Peyer's patch (tissue), 4 donors: ENCODE measurements around the gene KCNA1. TPM values are rescaled to one million over a fixed set of nuclear protein-coding genes. Genes with fewer than 3 reads are reported as not detected.

Experiments used
- DNase-seq, 3 donors: peaks; one replicate each; pipeline ENCODE4 v3.0.0-alpha.2; 2017 to 2019
- H3K27ac ChIP-seq, 4 donors: fragments of 200-600 bp; sonication (generic); one replicate each; pipeline ENCODE4 v1.5.1; 2016 to 2019
- H3K27me3 ChIP-seq, 2 donors: fragments of 200-600 bp; sonication (generic); one replicate each; pipeline ENCODE4 v1.5.1; 2019
- H3K36me3 ChIP-seq, 3 donors: fragments of 200-600 bp; sonication (generic); one replicate each; pipeline ENCODE4 v1.5.1; 2016 to 2019
- H3K4me1 ChIP-seq, 4 donors: fragments of 200-600 bp; sonication (generic); one replicate each; pipeline ENCODE4 v1.5.1; 2016 to 2019
- H3K4me3 ChIP-seq, 4 donors: fragments of 200-600 bp; sonication (generic); 1 replicate in 3 of 4; 2 replicates in 1 of 4; pipeline ENCODE4 v1.5.1; 2016 to 2019; ENCODE audit warnings: mild to moderate bottlenecking in 1 of 4
- H3K9me3 ChIP-seq, 4 donors: fragments of 200-600 bp; sonication (generic); one replicate each; pipeline ENCODE4 v1.5.1; 2016 to 2019; ENCODE audit warnings: mild to moderate bottlenecking in 1 of 4
- CTCF ChIP-seq, 6 experiments: fragments of 450-650 bp in 4 of 6; fragments of 200-600 bp in 2 of 6; sonication (generic) in 1 of 6; IDR thresholded peaks; one replicate each; pipeline ENCODE4 v1.5.1; 2017 to 2019; ENCODE audit warnings: antibody characterized with exemption in 6 of 6, mild to moderate bottlenecking in 3 of 6, moderate library complexity in 1 of 6
- POLR2A ChIP-seq, 2 donors: fragments of 450-650 bp; IDR thresholded peaks; one replicate each; pipeline ENCODE4 v1.5.1; 2017; ENCODE audit warnings: antibody characterized with exemption in 2 of 2, mild to moderate bottlenecking in 2 of 2, moderate library complexity in 2 of 2
- total RNA-seq, 4 donors: library from RNA; depleted of rRNA; stranded (reverse); fragments of >200 nt; gene quantifications; one replicate each; pipeline ENCODE4 v1.1.0, GENCODE V29; 2016

Gene KCNA1
- total RNA-seq, 4 donors from 2014 or later: not detected

- Histone ChIP-seq H3K27ac (no peak overlapping the region), H3K4me3 (no peak overlapping the region), H3K36me3 (no peaks in the 10 kb centered on the region), H3K4me1 (peaks cover 0 to 12% (median 4%) of the 10 kb centered on the region in 4 donors), H3K27me3 (peaks cover 0 to 11% of the 10 kb centered on the region in 2 donors), H3K9me3 (no peaks in the 10 kb centered on the region)
- DNase-seq: no peak
- TF ChIP-seq CTCF (IDR thresholded peaks at IDR 0.05): no peak
- no peak for TF ChIP-seq POLR2A (IDR thresholded peaks at IDR 0.05)
These were observed 5.0 kb downstream of the KCNA1 start for GRCh38 chr12:4914720-4915119.

GRCh38 chr12:4915752-4916151, 6.0 kb downstream of the KCNA1 start:
- Histone ChIP-seq H3K4me3 (no peak overlapping the region), H3K36me3 (no peaks in the 10 kb centered on the region), H3K27ac (no peak overlapping the region), H3K4me1 (peaks cover 0 to 5% (median 0%) of the 10 kb centered on the region in 4 donors), H3K27me3 (peaks cover 0 to 11% of the 10 kb centered on the region in 2 donors), H3K9me3 (no peaks in the 10 kb centered on the region)
- no peak for DNase-seq
- TF ChIP-seq CTCF (IDR thresholded peaks at IDR 0.05) (no peak), POLR2A (IDR thresholded peaks at IDR 0.05) (no peak)

- Histone ChIP-seq H3K4me3 (no peak overlapping the region), H3K9me3 (no peaks in the 10 kb centered on the region), H3K27me3 (no peaks in the 10 kb centered on the region), H3K4me1 (no peaks in the 10 kb centered on the region), H3K27ac (no peak overlapping the region), H3K36me3 (no peaks in the 10 kb centered on the region)
- no peak for DNase-seq
- TF ChIP-seq CTCF (IDR thresholded peaks at IDR 0.05) (no peak), POLR2A (IDR thresholded peaks at IDR 0.05) (no peak)
These were observed 9.4 kb downstream of the KCNA1 start for GRCh38 chr12:4918950-4919660.

GRCh38 chr12:4932576-4932975, 22.9 kb downstream of the KCNA1 start:
- no peak for DNase-seq

GRCh38 chr12:4933411-4933810, 23.7 kb downstream of the KCNA1 start:
- Histone ChIP-seq H3K4me3 (no peak overlapping the region), H3K27ac (no peak overlapping the region)
- TF ChIP-seq POLR2A (IDR thresholded peaks at IDR 0.05): no peak
- TF ChIP-seq CTCF (IDR thresholded peaks at IDR 0.05): no peak

More at GRCh38 chr12:4932576-4932975, 22.9 kb downstream of the KCNA1 start:
- TF ChIP-seq POLR2A (IDR thresholded peaks at IDR 0.05) (no peak), CTCF (IDR thresholded peaks at IDR 0.05) (no peak)
- H3K36me3 ChIP-seq: no peaks in the 10 kb centered on the region
- H3K9me3 ChIP-seq: no peaks in the 10 kb centered on the region
- no peak overlapping the region for H3K27ac ChIP-seq
- no peaks in the 10 kb centered on the region for H3K27me3 ChIP-seq
- no peaks in the 10 kb centered on the region for H3K4me1 ChIP-seq
- no peak overlapping the region for H3K4me3 ChIP-seq

More at GRCh38 chr12:4933411-4933810, 23.7 kb downstream of the KCNA1 start:
- DNase-seq: no peak
- Histone ChIP-seq H3K9me3 (no peaks in the 10 kb centered on the region), H3K4me1 (no peaks in the 10 kb centered on the region), H3K36me3 (no peaks in the 10 kb centered on the region), H3K27me3 (no peaks in the 10 kb centered on the region)
